GM23338 (cell line): ENCODE data around the gene GSTM2.

Experiments
- EZH2 ChIP-seq: fragments of 200-600 bp; sonication (generic); IDR thresholded peaks from one replicate; pipeline ENCODE4 v1.8.0; 2017; ENCODE audit warnings: antibody characterized with exemption, mild to moderate bottlenecking, low read depth; ENCODE audit not compliant: unreplicated experiment
- EZH2phosphoT487 ChIP-seq: fragments of 200-600 bp; sonication (generic); IDR thresholded peaks from one replicate; pipeline ENCODE4 v1.8.1; 2018; ENCODE audit warnings: antibody characterized with exemption; ENCODE audit not compliant: unreplicated experiment
- POLR2AphosphoS5 ChIP-seq: IDR thresholded peaks from 2 replicates; pipeline ENCODE4 v1.6.1; 2016; ENCODE audit warnings: antibody characterized with exemption, low read depth
- STAT1 ChIP-seq: IDR thresholded peaks from one replicate; pipeline ENCODE4 v1.6.1; 2016; ENCODE audit warnings: antibody characterized with exemption; ENCODE audit not compliant: unreplicated experiment
- ZNF114 ChIP-seq: fragments of 250-450 bp; sonication (Bioruptor Pico); IDR thresholded peaks from 2 replicates; pipeline ENCODE4 v1.5.0; 2020; ENCODE audit warnings: mild to moderate bottlenecking, moderate library complexity
- TF ChIP-seq, protein P1 (sequence below): IDR thresholded peaks from one replicate; pipeline ENCODE4 v1.6.1; 2018; ENCODE audit warnings: antibody characterized with exemption; ENCODE audit not compliant: unreplicated experiment
- TF ChIP-seq, protein P2 (sequence below), 2 experiments: fragments of 200-600 bp in 1 of 2; sonication (generic) in 1 of 2; conservative IDR thresholded peaks; 2 replicates each; pipeline versions ENCODE4 v1.5.1 to v1.6.1; 2016 to 2017; ENCODE audit warnings: antibody characterized with exemption in 2 of 2, low read depth in 2 of 2, mild to moderate bottlenecking in 2 of 2, moderate library complexity in 1 of 2

DNA sequence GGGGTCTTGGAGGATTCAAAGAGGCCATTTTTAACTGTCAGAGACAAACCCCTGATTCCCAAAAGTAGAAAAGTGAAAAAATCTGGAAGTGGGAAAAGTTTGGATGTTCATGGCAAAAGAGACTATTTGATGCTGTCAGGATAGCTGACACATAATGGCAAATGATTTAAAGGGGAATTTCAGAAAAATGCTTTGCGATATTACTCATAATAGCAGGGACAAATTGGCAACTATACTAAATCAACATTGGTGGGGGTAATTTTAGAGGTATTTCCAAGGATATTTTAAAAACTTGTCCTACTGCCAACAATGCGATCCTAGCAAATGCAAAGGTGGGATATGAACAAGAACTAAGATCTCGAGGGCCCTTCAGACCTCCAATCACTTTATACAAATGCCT is 17.2 kb upstream of the GSTM2 start:
- TF ChIP-seq, protein P1, sequence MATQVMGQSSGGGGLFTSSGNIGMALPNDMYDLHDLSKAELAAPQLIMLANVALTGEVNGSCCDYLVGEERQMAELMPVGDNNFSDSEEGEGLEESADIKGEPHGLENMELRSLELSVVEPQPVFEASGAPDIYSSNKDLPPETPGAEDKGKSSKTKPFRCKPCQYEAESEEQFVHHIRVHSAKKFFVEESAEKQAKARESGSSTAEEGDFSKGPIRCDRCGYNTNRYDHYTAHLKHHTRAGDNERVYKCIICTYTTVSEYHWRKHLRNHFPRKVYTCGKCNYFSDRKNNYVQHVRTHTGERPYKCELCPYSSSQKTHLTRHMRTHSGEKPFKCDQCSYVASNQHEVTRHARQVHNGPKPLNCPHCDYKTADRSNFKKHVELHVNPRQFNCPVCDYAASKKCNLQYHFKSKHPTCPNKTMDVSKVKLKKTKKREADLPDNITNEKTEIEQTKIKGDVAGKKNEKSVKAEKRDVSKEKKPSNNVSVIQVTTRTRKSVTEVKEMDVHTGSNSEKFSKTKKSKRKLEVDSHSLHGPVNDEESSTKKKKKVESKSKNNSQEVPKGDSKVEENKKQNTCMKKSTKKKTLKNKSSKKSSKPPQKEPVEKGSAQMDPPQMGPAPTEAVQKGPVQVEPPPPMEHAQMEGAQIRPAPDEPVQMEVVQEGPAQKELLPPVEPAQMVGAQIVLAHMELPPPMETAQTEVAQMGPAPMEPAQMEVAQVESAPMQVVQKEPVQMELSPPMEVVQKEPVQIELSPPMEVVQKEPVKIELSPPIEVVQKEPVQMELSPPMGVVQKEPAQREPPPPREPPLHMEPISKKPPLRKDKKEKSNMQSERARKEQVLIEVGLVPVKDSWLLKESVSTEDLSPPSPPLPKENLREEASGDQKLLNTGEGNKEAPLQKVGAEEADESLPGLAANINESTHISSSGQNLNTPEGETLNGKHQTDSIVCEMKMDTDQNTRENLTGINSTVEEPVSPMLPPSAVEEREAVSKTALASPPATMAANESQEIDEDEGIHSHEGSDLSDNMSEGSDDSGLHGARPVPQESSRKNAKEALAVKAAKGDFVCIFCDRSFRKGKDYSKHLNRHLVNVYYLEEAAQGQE = no peak
- TF ChIP-seq, protein P2, sequence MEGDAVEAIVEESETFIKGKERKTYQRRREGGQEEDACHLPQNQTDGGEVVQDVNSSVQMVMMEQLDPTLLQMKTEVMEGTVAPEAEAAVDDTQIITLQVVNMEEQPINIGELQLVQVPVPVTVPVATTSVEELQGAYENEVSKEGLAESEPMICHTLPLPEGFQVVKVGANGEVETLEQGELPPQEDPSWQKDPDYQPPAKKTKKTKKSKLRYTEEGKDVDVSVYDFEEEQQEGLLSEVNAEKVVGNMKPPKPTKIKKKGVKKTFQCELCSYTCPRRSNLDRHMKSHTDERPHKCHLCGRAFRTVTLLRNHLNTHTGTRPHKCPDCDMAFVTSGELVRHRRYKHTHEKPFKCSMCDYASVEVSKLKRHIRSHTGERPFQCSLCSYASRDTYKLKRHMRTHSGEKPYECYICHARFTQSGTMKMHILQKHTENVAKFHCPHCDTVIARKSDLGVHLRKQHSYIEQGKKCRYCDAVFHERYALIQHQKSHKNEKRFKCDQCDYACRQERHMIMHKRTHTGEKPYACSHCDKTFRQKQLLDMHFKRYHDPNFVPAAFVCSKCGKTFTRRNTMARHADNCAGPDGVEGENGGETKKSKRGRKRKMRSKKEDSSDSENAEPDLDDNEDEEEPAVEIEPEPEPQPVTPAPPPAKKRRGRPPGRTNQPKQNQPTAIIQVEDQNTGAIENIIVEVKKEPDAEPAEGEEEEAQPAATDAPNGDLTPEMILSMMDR (conservative IDR thresholded peaks at IDR 0.05; ENCODE audit: low read depth in 2 of 2) = no peak
- TF ChIP-seq EZH2phosphoT487 (no peak), STAT1 (no peak), EZH2 (no peak), ZNF114 (CRISPR knock-in tag) (no peak), POLR2AphosphoS5 (no peak)
